ENCODE data around the gene TTC9.

Gene TTC9

GRCh38 chr14:70670992-70671651 is 29.4 kb downstream of the TTC9 start:
- Histone ChIP-seq H3K27ac (ENCODE audit: low read depth, low read length) (no peak overlapping the region), H3K4me3 (ENCODE audit: low read depth in 1 of 5, low read length in 5 of 5) (no peak overlapping the region), H3K9ac (ENCODE audit: low read length in 5 of 5) (no peak overlapping the region), H3K36me3 (ENCODE audit: control insufficient read depth in 5 of 5, insufficient read depth in 5 of 5, low read length in 5 of 5) (peaks cover 0 to 3% (median 0%) of the 10 kb centered on the region in 5 donors), H3K27me3 (ENCODE audit: control insufficient read depth in 5 of 5, insufficient read depth in 4 of 5, low read length in 5 of 5) (no peaks in the 10 kb centered on the region), H3K4me1 (ENCODE audit: control insufficient read depth in 5 of 5, insufficient read depth in 5 of 5, low read length in 5 of 5) (no peaks in the 10 kb centered on the region), H3K9me3 (ENCODE audit: control insufficient read depth in 5 of 5, low read length in 5 of 5) (no peaks in the 10 kb centered on the region)

DNA sequence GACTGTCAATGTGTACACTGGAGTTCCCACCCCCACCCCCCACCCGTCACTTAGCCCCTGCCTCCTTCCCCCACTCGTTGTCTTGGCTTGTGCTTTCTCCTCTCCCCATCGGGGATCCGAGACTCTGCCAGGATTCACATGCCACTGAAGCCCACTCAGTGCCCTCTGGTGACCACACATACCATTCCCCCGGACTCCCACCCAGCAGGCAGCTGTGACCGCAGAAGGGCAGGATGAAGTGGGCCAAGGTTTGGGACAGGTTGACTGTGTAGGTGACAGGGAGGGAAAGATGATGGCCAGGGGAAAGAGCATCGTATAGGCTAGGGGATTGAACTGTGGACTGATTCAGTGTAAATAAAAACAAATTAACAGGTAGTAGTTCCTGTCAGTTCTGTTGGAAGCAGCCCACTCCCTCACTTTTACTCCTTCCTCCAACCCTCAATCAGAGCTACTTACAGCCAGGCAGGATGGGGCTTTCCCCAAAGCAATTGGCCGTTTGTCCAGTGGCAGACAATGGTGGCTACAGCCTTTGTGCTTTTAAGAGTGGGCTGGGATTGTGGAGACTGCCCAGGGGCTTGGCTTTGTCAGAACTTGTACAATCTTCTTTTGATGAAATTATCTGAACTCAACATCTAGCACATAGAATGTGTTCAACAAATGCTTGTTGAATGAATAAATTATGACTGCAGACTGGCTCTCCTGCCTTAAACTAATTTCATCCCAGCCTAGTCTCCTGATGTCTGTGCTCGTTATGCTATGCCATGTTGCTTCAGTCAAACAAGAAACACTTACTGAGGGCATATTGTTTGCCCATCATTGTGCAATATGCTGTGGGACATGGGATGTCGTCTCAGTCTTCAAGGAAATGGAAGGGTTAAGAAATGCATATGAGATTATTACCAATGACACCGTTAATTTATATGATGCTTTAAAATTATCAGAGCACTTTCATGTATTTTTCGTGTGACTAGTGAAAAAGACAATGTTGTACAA is 30.2 kb downstream of the TTC9 start:
- peaks cover 0 to 1% (median 0%) of the 10 kb centered on the region in 5 donors for H3K27me3 ChIP-seq (ENCODE audit: control insufficient read depth in 5 of 5, insufficient read depth in 4 of 5, low read length in 5 of 5)
- H3K9ac ChIP-seq (ENCODE audit: low read length in 5 of 5): no peak overlapping the region
- peaks cover 0 to 3% (median 0%) of the 10 kb centered on the region in 5 donors for H3K36me3 ChIP-seq (ENCODE audit: control insufficient read depth in 5 of 5, insufficient read depth in 5 of 5, low read length in 5 of 5)
- H3K4me3 ChIP-seq (ENCODE audit: low read depth in 1 of 5, low read length in 5 of 5): no peak overlapping the region
- no peak overlapping the region for H3K27ac ChIP-seq (ENCODE audit: low read depth, low read length)
- H3K9me3 ChIP-seq (ENCODE audit: control insufficient read depth in 5 of 5, low read length in 5 of 5): no peaks in the 10 kb centered on the region
- no peaks in the 10 kb centered on the region for H3K4me1 ChIP-seq (ENCODE audit: control insufficient read depth in 5 of 5, insufficient read depth in 5 of 5, low read length in 5 of 5)

- Histone ChIP-seq H3K36me3 (ENCODE audit: control insufficient read depth in 5 of 5, insufficient read depth in 5 of 5, low read length in 5 of 5) (no peaks in the 10 kb centered on the region), H3K27ac (ENCODE audit: low read depth, low read length) (no peak overlapping the region), H3K9ac (ENCODE audit: low read length in 5 of 5) (no peak overlapping the region), H3K9me3 (ENCODE audit: control insufficient read depth in 5 of 5, low read length in 5 of 5) (no peaks in the 10 kb centered on the region), H3K27me3 (ENCODE audit: control insufficient read depth in 5 of 5, insufficient read depth in 4 of 5, low read length in 5 of 5) (peaks cover 0 to 4% (median 0%) of the 10 kb centered on the region in 5 donors), H3K4me1 (ENCODE audit: control insufficient read depth in 5 of 5, insufficient read depth in 5 of 5, low read length in 5 of 5) (no peaks in the 10 kb centered on the region), H3K4me3 (ENCODE audit: low read depth in 1 of 5, low read length in 5 of 5) (no peak overlapping the region)
Measured at GRCh38 chr14:70677341-70677740, 35.6 kb downstream of the TTC9 start.

DNA sequence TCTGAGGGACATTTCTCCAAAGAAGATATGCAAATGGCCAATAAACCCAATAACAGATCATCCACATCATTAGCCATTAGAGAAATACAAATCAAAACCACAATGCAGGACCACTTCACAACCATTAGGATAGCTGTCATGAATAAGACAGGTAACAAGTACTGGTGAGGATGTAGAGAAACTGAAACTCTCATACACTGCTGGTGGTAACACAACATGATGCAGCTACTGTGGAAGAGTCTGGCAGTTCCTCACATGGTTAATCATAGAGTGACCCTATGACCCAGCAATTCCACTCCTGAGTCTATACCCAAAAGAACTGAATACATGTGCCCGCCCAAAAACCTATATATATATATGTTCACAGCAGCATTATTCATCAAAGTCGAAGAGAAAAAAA is 39.0 kb downstream of the TTC9 start:
- no peak overlapping the region for H3K4me3 ChIP-seq (ENCODE audit: low read depth in 1 of 5, low read length in 5 of 5)
- no peaks in the 10 kb centered on the region for H3K9me3 ChIP-seq (ENCODE audit: control insufficient read depth in 5 of 5, low read length in 5 of 5)
- peaks cover 0 to 4% (median 0%) of the 10 kb centered on the region in 5 donors for H3K27me3 ChIP-seq (ENCODE audit: control insufficient read depth in 5 of 5, insufficient read depth in 4 of 5, low read length in 5 of 5)

DNA sequence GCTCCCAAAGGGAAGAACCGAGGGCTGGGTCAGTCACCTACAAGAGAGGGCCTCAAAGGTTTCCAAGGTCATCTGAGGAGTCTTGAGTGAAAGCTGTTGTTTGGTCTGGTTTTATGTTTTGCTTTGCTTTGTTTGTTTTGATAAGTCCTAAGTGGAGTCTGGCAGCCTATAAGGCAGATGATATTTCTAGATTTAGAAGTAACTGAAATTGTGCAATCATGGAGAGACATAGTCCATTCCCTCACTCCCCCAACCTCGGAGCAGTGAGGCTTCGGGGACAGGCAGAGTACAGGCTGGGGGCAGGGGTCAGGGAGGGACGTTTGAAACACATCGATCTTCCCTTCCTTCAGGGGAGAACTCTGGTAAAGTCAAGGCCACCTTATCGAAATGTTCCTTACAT is 42.3 kb downstream of the TTC9 start:
- no peaks in the 10 kb centered on the region for H3K36me3 ChIP-seq (ENCODE audit: control insufficient read depth in 5 of 5, insufficient read depth in 5 of 5, low read length in 5 of 5)
- no peaks in the 10 kb centered on the region for H3K27me3 ChIP-seq (ENCODE audit: control insufficient read depth in 5 of 5, insufficient read depth in 4 of 5, low read length in 5 of 5)
- no peak overlapping the region for H3K4me3 ChIP-seq (ENCODE audit: low read depth in 1 of 5, low read length in 5 of 5)
- H3K9me3 ChIP-seq (ENCODE audit: control insufficient read depth in 5 of 5, low read length in 5 of 5): no peaks in the 10 kb centered on the region
- H3K27ac ChIP-seq (ENCODE audit: low read depth, low read length): no peak overlapping the region
- no peaks in the 10 kb centered on the region for H3K4me1 ChIP-seq (ENCODE audit: control insufficient read depth in 5 of 5, insufficient read depth in 5 of 5, low read length in 5 of 5)
- H3K9ac ChIP-seq (ENCODE audit: low read length in 5 of 5): no peak overlapping the region

More for the DNA sequence above, 39.0 kb downstream of the TTC9 start:
- Histone ChIP-seq H3K27ac (ENCODE audit: low read depth, low read length) (no peak overlapping the region), H3K36me3 (ENCODE audit: control insufficient read depth in 5 of 5, insufficient read depth in 5 of 5, low read length in 5 of 5) (no peaks in the 10 kb centered on the region), H3K4me1 (ENCODE audit: control insufficient read depth in 5 of 5, insufficient read depth in 5 of 5, low read length in 5 of 5) (no peaks in the 10 kb centered on the region), H3K9ac (ENCODE audit: low read length in 5 of 5) (no peak overlapping the region)

GRCh38 chr14:70685474-70686197 is 43.9 kb downstream of the TTC9 start:
- no peaks in the 10 kb centered on the region for H3K27me3 ChIP-seq (ENCODE audit: control insufficient read depth in 5 of 5, insufficient read depth in 4 of 5, low read length in 5 of 5)
- no peaks in the 10 kb centered on the region for H3K36me3 ChIP-seq (ENCODE audit: control insufficient read depth in 5 of 5, insufficient read depth in 5 of 5, low read length in 5 of 5)
- H3K9me3 ChIP-seq (ENCODE audit: control insufficient read depth in 5 of 5, low read length in 5 of 5): no peaks in the 10 kb centered on the region
- no peak overlapping the region for H3K4me3 ChIP-seq (ENCODE audit: low read depth in 1 of 5, low read length in 5 of 5)
- H3K4me1 ChIP-seq (ENCODE audit: control insufficient read depth in 5 of 5, insufficient read depth in 5 of 5, low read length in 5 of 5): no peaks in the 10 kb centered on the region
- no peak overlapping the region for H3K9ac ChIP-seq (ENCODE audit: low read length in 5 of 5)
- H3K27ac ChIP-seq (ENCODE audit: low read depth, low read length): no peak overlapping the region

DNA sequence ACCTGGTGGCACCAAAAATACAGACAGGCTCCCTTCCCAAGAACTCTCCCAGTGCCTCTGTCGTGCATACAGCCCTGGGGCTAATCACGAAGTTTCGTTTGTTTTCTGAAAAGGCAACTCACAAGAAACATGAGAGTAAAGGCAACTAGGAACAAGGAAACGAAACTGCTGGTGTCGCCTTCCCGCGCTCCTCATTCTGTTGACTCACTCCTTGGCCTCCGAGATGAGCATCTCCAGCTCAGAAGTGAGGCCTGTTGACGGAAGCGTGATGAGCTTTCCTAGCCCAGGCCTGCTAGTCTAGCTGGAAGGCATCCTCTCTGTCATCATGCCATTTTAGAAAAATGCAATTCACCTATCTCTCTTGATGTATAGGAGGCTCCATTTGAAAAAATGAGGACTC is 50.5 kb downstream of the TTC9 start:
- no peaks in the 10 kb centered on the region for H3K27me3 ChIP-seq (ENCODE audit: control insufficient read depth in 5 of 5, insufficient read depth in 4 of 5, low read length in 5 of 5)
- H3K4me3 ChIP-seq (ENCODE audit: low read depth in 1 of 5, low read length in 5 of 5): no peak overlapping the region
- no peaks in the 10 kb centered on the region for H3K4me1 ChIP-seq (ENCODE audit: control insufficient read depth in 5 of 5, insufficient read depth in 5 of 5, low read length in 5 of 5)
- H3K27ac ChIP-seq (ENCODE audit: low read depth, low read length): no peak overlapping the region
- H3K9me3 ChIP-seq (ENCODE audit: control insufficient read depth in 5 of 5, low read length in 5 of 5): no peaks in the 10 kb centered on the region
- H3K9ac ChIP-seq (ENCODE audit: low read length in 5 of 5): no peak overlapping the region
- no peaks in the 10 kb centered on the region for H3K36me3 ChIP-seq (ENCODE audit: control insufficient read depth in 5 of 5, insufficient read depth in 5 of 5, low read length in 5 of 5)

DNA sequence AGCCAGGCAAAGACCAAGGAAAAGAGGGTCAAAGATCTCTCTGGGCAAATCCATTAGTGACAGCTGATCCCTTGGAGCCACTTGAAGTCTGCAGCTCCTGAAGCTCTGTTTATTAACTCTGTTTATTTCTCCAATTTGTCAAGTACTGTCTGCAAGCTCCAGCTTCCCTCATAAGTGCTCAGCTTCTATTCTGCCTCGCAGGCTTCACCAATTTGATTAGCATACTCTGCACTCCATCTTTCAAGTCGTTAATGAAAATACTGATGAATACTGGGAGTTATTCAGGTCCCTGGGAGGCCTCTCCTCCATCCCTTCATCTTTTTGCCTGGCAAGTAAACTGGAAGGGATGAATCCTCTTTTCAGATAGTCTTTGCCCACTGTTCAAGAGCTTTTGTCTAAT is 54.3 kb downstream of the TTC9 start:
- H3K36me3 ChIP-seq (ENCODE audit: control insufficient read depth in 5 of 5, insufficient read depth in 5 of 5, low read length in 5 of 5): no peaks in the 10 kb centered on the region
- no peaks in the 10 kb centered on the region for H3K9me3 ChIP-seq (ENCODE audit: control insufficient read depth in 5 of 5, low read length in 5 of 5)
- peaks cover 2 to 17% (median 11%) of the 10 kb centered on the region in 5 donors for H3K4me1 ChIP-seq (ENCODE audit: control insufficient read depth in 5 of 5, insufficient read depth in 5 of 5, low read length in 5 of 5)
- no peak overlapping the region for H3K9ac ChIP-seq (ENCODE audit: low read length in 5 of 5)
- H3K4me3 ChIP-seq (ENCODE audit: low read depth in 1 of 5, low read length in 5 of 5): no peak overlapping the region
- no peak overlapping the region for H3K27ac ChIP-seq (ENCODE audit: low read depth, low read length)
- no peaks in the 10 kb centered on the region for H3K27me3 ChIP-seq (ENCODE audit: control insufficient read depth in 5 of 5, insufficient read depth in 4 of 5, low read length in 5 of 5)

DNA sequence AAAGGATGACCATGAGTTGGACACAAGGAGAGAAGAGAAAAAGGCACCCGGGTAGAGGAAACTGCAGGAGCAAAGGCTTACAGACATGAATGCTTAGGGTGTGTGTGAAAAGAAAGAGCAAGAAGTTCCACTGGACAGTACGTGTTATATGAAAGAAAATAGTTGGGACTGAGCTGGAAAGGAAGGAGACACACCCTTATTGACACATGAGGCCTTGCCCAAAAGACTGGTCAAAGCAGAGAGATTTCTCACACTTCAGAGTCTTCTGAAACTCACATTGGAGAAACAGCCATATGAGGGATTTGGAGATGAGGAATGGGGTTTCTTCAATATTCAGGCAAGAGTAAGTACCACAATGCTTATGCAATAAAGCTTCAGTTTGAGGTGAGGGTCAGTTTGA is 56.0 kb downstream of the TTC9 start:
- H3K36me3 ChIP-seq (ENCODE audit: control insufficient read depth in 5 of 5, insufficient read depth in 5 of 5, low read length in 5 of 5): no peaks in the 10 kb centered on the region
- H3K4me3 ChIP-seq (ENCODE audit: low read depth in 1 of 5, low read length in 5 of 5): no peak overlapping the region
- no peak overlapping the region for H3K27ac ChIP-seq (ENCODE audit: low read depth, low read length)
- no peaks in the 10 kb centered on the region for H3K27me3 ChIP-seq (ENCODE audit: control insufficient read depth in 5 of 5, insufficient read depth in 4 of 5, low read length in 5 of 5)
- no peaks in the 10 kb centered on the region for H3K9me3 ChIP-seq (ENCODE audit: control insufficient read depth in 5 of 5, low read length in 5 of 5)
- H3K4me1 ChIP-seq (ENCODE audit: control insufficient read depth in 5 of 5, insufficient read depth in 5 of 5, low read length in 5 of 5): peaks cover 2 to 25% (median 11%) of the 10 kb centered on the region in 5 donors
- H3K9ac ChIP-seq (ENCODE audit: low read length in 5 of 5): no peak overlapping the region
